Testis (tissue), 3 donors: Measurements from ENCODE around the gene NUDT7. TPM values are rescaled to one million over a fixed set of nuclear protein-coding genes. Genes with fewer than 3 reads are reported as not detected.

ENCODE experiments used
- DNase-seq: peaks from one replicate; pipeline ENCODE4 v3.0.0-alpha.2; 2019
- H3K27ac ChIP-seq, 2 donors: fragments of 200-600 bp; sonication (generic); one replicate each; pipeline ENCODE4 v1.5.1; 2019
- H3K27me3 ChIP-seq: fragments of 200-600 bp; sonication (generic); one replicate; pipeline ENCODE4 v1.5.1; 2019
- H3K36me3 ChIP-seq: fragments of 200-600 bp; sonication (generic); one replicate; pipeline ENCODE4 v1.5.1; 2017; ENCODE audit warnings: low read depth; ENCODE audit errors: missing control alignments
- H3K4me1 ChIP-seq: fragments of 200-600 bp; sonication (generic); one replicate; pipeline ENCODE4 v1.5.1; 2019
- H3K4me3 ChIP-seq, 2 donors: fragments of 200-600 bp; sonication (generic); one replicate each; pipeline ENCODE4 v1.5.1; 2017 to 2019
- H3K9me3 ChIP-seq: fragments of 200-600 bp; sonication (generic); one replicate; pipeline ENCODE4 v1.5.1; 2017
- POLR2A ChIP-seq: fragments of 450-650 bp; IDR thresholded peaks from one replicate; pipeline ENCODE4 v1.6.1; 2017; ENCODE audit warnings: antibody characterized with exemption, mild to moderate bottlenecking, moderate library complexity
- WGBS, 2 donors: methylation state at CpG; one replicate each; pipeline ENCODE4 v1.1.5; 2018; 5-methylcytosine and 5-hydroxymethylcytosine counted together
- intact Hi-C: fragments of 100-400 bp; cut with DNase I; formaldehyde crosslinking; loops from one replicate; pipeline ENCODE4 v1.15.1; 2023; ENCODE audit warnings: low total_unique reads
- polyA plus RNA-seq: library from polyadenylated mRNA; stranded (reverse); fragments of 350-450 nt; fragmentation: Illumina TruSeq; extraction: RNeasy Lipid Tissue Mini Kit (QIAGEN cat#74804); gene quantifications from one replicate; pipeline ENCODE4 v1.2.3, GENCODE V29; 2014; ENCODE audit warnings: low read depth, low replicate concordance; ENCODE audit not compliant: insufficient read depth
- total RNA-seq, 2 donors: library from RNA; depleted of rRNA; stranded (reverse); fragments of >200 nt; gene quantifications; one replicate each; pipeline ENCODE4 v1.2.3, GENCODE V29; 2016
- TF ChIP-seq, protein P1 (sequence below), 3 experiments: fragments of 450-650 bp in 2 of 3; fragments of 200-600 bp in 1 of 3; sonication (generic) in 1 of 3; IDR thresholded peaks; one replicate each; pipeline ENCODE4 v1.5.1; 2016 to 2019; ENCODE audit warnings: antibody characterized with exemption in 3 of 3, mild to moderate bottlenecking in 2 of 3, moderate library complexity in 1 of 3

The NUDT7 gene
- total and polyA plus RNA-seq, 3 donors from 2014 or later = 10.4 to 18.6 (median 13.2) TPM

DNA sequence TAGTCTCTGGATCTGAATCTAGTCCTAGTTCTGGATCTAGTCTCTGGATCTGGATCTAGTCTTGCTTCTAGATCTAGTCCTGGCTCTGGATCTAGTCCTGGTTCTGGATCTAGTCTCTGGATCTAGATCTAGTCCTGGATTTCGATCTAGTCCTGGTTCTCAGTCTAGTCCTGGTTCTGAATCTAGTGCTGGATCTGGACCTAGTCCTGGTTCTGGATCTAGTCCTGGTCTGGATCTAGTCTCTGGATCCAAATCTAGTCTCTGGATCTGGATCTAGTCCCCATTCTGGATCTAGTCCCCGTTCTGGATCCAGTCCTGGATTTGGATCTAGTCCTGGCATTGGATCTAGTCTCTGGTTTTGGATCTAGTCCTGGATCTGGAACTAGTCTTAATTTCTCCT lies 36.2 kb downstream of the NUDT7 start:
- Histone ChIP-seq H3K27ac (no peak overlapping the region), H3K9me3 (no peaks in the 10 kb centered on the region), H3K27me3 (no peaks in the 10 kb centered on the region), H3K4me1 (no peaks in the 10 kb centered on the region), H3K36me3 (no peaks in the 10 kb centered on the region), H3K4me3 (no peak overlapping the region)
- DNase-seq = no peak
- WGBS, 2 donors = 82 to 90% methylated on average over 2 of the region's 2 CpGs
- TF ChIP-seq, protein P1, sequence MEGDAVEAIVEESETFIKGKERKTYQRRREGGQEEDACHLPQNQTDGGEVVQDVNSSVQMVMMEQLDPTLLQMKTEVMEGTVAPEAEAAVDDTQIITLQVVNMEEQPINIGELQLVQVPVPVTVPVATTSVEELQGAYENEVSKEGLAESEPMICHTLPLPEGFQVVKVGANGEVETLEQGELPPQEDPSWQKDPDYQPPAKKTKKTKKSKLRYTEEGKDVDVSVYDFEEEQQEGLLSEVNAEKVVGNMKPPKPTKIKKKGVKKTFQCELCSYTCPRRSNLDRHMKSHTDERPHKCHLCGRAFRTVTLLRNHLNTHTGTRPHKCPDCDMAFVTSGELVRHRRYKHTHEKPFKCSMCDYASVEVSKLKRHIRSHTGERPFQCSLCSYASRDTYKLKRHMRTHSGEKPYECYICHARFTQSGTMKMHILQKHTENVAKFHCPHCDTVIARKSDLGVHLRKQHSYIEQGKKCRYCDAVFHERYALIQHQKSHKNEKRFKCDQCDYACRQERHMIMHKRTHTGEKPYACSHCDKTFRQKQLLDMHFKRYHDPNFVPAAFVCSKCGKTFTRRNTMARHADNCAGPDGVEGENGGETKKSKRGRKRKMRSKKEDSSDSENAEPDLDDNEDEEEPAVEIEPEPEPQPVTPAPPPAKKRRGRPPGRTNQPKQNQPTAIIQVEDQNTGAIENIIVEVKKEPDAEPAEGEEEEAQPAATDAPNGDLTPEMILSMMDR (IDR thresholded peaks at IDR 0.05) = no peak
- no peak for TF ChIP-seq POLR2A
- intact Hi-C loops = no loop called here

DNA sequence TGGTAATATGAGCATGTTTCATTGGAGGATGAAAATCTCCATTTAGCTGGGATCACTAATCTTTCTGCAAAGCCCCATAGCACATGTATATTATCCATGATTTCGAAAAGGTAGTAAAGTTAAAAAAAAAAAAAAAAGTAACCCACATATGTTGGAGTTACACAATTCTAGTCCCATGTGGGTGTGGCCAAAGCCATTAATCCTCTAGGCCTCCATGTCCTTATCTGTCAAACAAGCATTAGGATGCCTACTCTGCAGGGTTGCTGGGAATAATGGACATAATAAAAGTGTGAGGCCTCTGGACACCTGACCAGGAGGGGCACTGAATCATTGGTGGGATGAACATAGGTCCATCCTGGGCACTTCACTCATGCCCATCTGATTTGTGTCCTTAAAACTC lies 36.9 kb downstream of the NUDT7 start:
- Histone ChIP-seq H3K27ac (no peak overlapping the region), H3K4me1 (no peaks in the 10 kb centered on the region), H3K27me3 (no peaks in the 10 kb centered on the region), H3K4me3 (no peak overlapping the region), H3K36me3 (no peaks in the 10 kb centered on the region), H3K9me3 (no peaks in the 10 kb centered on the region)
- 96 to 97% methylated on average over 1 of the region's 1 CpG for WGBS, 2 donors
- intact Hi-C loops = no loop called here
- TF ChIP-seq, protein P1 (IDR thresholded peaks at IDR 0.05) = no peak
- TF ChIP-seq POLR2A = no peak
- no peak for DNase-seq

DNA sequence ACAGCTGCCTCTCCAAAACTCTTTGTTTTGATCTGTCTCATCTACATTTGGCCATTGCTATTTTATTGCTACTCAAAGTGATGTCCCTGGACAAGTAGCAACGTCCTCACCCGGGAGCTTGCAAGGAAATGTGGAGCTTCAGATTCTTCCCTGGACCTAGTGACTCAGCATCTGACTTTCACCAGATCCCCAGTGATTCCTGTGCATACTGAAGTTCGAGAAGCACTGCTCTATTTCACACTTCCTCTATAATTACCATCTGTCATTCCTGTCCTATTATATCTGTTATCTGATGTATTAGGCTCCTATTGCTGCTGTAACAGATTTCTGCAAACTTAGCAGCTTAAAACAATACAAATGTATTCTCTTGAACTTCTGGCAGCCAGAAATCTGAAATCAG lies 37.5 kb downstream of the NUDT7 start:
- no peak for TF ChIP-seq POLR2A
- TF ChIP-seq, protein P1 (IDR thresholded peaks at IDR 0.05) = no peak
- intact Hi-C loops = no loop called here
- no peak overlapping the region for H3K27ac ChIP-seq
- H3K4me3 ChIP-seq = no peak overlapping the region
- WGBS, 2 donors = 53 to 77% methylated on average over 3 of the region's 3 CpGs
- no peaks in the 10 kb centered on the region for H3K36me3 ChIP-seq
- no peak for DNase-seq
- no peaks in the 10 kb centered on the region for H3K27me3 ChIP-seq
- H3K9me3 ChIP-seq = no peaks in the 10 kb centered on the region
- H3K4me1 ChIP-seq = no peaks in the 10 kb centered on the region

DNA sequence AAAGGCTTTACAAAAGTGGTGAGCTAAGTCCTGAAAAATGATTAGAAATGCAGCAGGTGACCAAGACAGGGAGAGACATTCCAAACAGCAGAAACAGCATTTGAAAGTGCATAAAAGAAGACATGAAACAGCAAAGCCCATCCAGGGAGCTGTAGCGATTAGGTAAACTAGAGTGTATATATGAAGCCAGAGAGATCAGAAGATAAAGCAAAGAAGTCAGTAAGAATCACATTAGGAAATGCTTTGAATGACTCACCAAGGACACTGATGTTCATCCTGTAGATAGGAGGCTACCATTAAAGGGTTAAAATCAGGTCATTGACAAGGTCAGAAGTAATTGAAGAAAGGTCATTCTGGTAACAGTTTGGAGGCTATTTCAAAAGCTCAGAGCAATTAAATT lies 38.5 kb downstream of the NUDT7 start:
- DNase-seq = no peak
- no peaks in the 10 kb centered on the region for H3K9me3 ChIP-seq
- no peak for TF ChIP-seq POLR2A
- TF ChIP-seq, protein P1 (IDR thresholded peaks at IDR 0.05) = no peak
- H3K36me3 ChIP-seq = no peaks in the 10 kb centered on the region
- H3K4me3 ChIP-seq = no peak overlapping the region
- no peaks in the 10 kb centered on the region for H3K4me1 ChIP-seq
- H3K27ac ChIP-seq = no peak overlapping the region
- whole genome bisulfite sequencing, 2 donors = 59 to 82% methylated on average over 1 of the region's 1 CpG
- intact Hi-C loops = no loop called here
- H3K27me3 ChIP-seq = no peaks in the 10 kb centered on the region

DNA sequence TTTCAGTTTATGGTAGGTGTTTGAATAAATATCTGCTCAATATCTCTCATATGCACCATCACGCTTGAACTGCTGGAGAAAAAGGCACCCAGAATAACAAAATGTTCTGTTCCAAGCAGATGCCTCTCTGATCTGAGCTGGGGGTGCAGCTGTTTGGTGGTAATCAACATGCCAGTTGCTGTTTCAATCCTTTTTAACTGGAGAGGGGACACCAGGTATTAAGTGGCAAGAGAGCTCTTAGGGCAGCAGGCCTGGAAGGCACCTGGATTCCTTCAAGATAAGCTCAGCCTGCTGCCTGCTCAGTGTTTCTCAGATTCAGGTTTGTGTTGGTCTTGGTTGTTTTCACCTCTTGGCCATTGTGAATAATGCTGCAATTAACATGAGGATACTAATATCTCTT lies 38.9 kb downstream of the NUDT7 start:
- WGBS, 2 donors = 51 to 56% methylated on average over 1 of the region's 1 CpG
- H3K4me1 ChIP-seq = no peaks in the 10 kb centered on the region
- no peaks in the 10 kb centered on the region for H3K9me3 ChIP-seq
- no peak for DNase-seq
- H3K27me3 ChIP-seq = no peaks in the 10 kb centered on the region
- no peak overlapping the region for H3K27ac ChIP-seq
- no peak for TF ChIP-seq POLR2A
- TF ChIP-seq, protein P1 (IDR thresholded peaks at IDR 0.05) = no peak
- intact Hi-C loops = no loop called here
- H3K4me3 ChIP-seq = no peak overlapping the region
- no peaks in the 10 kb centered on the region for H3K36me3 ChIP-seq
